Upper lobe of left lung (tissue), 4 donors: ENCODE data around the gene NRXN3.

Experiments used
- EP300 ChIP-seq, 4 donors: sonication (generic); formaldehyde crosslinking; IDR thresholded peaks; one replicate each; pipeline ENCODE4 v1.5.1; 2017; ENCODE audit warnings: antibody characterized with exemption in 4 of 4, control low read depth in 2 of 4
- POLR2A ChIP-seq, 4 donors: fragments of 450-650 bp; IDR thresholded peaks; one replicate each; pipeline ENCODE4 v1.5.1; 2016 to 2017; ENCODE audit warnings: antibody characterized with exemption in 4 of 4, mild to moderate bottlenecking in 2 of 4
- POLR2AphosphoS5 ChIP-seq, 2 donors: sonication (generic); formaldehyde crosslinking; IDR thresholded peaks; one replicate each; pipeline ENCODE4 v1.5.1; 2017; ENCODE audit warnings: antibody characterized with exemption in 2 of 2
- TF ChIP-seq, protein P1 (sequence below), 6 experiments: fragments of 450-650 bp in 4 of 6; fragments of 200-600 bp in 2 of 6; sonication (generic) in 2 of 6; IDR thresholded peaks; one replicate each; pipeline ENCODE4 v1.5.1; 2016 to 2019; ENCODE audit warnings: antibody characterized with exemption in 6 of 6

DNA sequence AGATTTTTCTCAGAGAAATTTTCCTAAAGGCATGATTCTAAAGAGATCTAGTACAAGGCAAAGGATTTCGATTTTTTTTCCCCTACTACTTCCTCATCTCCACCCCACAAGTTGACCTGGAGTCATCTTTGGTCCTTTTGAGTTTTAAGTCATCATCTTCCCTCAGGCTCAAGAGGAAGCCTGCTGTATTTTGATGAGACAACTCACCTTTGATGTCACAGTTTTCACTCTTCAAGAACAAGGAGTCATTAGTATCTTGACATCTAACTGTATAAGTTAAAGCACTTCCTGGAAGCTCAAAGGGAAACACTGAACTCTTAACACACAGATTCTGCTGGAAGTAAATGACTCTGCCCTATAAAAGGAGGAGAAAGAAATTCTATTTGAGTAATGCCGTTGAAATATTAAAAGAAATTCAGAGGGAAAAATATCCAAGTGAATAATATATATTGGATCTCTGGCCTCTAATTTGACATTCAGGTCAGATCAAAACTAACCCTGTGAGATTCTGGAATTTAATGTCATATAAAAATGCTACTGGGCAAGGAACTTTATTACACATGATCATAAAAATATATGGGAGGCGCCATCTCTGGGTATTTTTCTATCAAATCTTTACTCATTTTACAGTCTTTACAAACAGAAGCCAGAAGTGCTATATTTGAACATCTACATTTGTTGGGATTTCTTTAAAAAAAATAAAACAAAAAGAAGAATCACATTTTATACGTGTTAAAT lies 435.0 kb downstream of the NRXN3 start:
- TF ChIP-seq, protein P1, sequence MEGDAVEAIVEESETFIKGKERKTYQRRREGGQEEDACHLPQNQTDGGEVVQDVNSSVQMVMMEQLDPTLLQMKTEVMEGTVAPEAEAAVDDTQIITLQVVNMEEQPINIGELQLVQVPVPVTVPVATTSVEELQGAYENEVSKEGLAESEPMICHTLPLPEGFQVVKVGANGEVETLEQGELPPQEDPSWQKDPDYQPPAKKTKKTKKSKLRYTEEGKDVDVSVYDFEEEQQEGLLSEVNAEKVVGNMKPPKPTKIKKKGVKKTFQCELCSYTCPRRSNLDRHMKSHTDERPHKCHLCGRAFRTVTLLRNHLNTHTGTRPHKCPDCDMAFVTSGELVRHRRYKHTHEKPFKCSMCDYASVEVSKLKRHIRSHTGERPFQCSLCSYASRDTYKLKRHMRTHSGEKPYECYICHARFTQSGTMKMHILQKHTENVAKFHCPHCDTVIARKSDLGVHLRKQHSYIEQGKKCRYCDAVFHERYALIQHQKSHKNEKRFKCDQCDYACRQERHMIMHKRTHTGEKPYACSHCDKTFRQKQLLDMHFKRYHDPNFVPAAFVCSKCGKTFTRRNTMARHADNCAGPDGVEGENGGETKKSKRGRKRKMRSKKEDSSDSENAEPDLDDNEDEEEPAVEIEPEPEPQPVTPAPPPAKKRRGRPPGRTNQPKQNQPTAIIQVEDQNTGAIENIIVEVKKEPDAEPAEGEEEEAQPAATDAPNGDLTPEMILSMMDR (IDR thresholded peaks at IDR 0.05) = no peak
- TF ChIP-seq POLR2AphosphoS5 (IDR thresholded peaks at IDR 0.05) = no peak
- TF ChIP-seq POLR2A (IDR thresholded peaks at IDR 0.05) = no peak
- no peak for TF ChIP-seq EP300 (IDR thresholded peaks at IDR 0.05)
